Liver (tissue), 9 donors: ENCODE data around the gene KLHL12. TPM values are rescaled to one million over a fixed set of nuclear protein-coding genes. Genes with fewer than 3 reads are reported as not detected.
A peak's percentile ranks its signal among the peaks of the same experiment; 100 is the strongest.
"Not testable (repeated sequence)": the region's sequence is repeated elsewhere in the genome, so short reads cannot be mapped to it uniquely, and the experiment has no call there.

Source experiments
- DNase-seq: peaks from one replicate; pipeline ENCODE4 v3.0.0-alpha.2; 2017; ENCODE audit warnings: low spot score
- H3K27ac ChIP-seq, 2 donors: one replicate each; pipeline ENCODE4 v1.7.0; 2013; ENCODE audit warnings: inconsistent platforms in 2 of 2, low read length in 2 of 2, control low read depth in 1 of 2, low read depth in 1 of 2, mild to moderate bottlenecking in 1 of 2
- H3K27me3 ChIP-seq, 4 donors: one replicate each; pipeline versions ENCODE4 v1.6.1 to v1.7.0; 2013; ENCODE audit warnings: low read length in 3 of 4, inconsistent platforms in 1 of 4, mild to moderate bottlenecking in 1 of 4, moderate library complexity in 1 of 4; ENCODE audit not compliant: control insufficient read depth in 4 of 4, insufficient read depth in 4 of 4
- H3K36me3 ChIP-seq, 4 donors: one replicate each; pipeline versions ENCODE4 v1.6.1 to v1.7.0; 2013; ENCODE audit warnings: low read length in 3 of 4, mild to moderate bottlenecking in 3 of 4, low read depth in 1 of 4, moderate library complexity in 1 of 4; ENCODE audit not compliant: control insufficient read depth in 4 of 4, insufficient read depth in 3 of 4
- H3K4me1 ChIP-seq, 4 donors: one replicate each; pipeline versions ENCODE4 v1.6.1 to v1.7.0; 2013; ENCODE audit warnings: low read length in 3 of 4, mild to moderate bottlenecking in 3 of 4, moderate library complexity in 1 of 4; ENCODE audit not compliant: control insufficient read depth in 4 of 4, insufficient read depth in 4 of 4
- H3K4me3 ChIP-seq, 3 donors: one replicate each; pipeline versions ENCODE4 v1.6.1 to v1.7.0; 2013; ENCODE audit warnings: low read length in 3 of 3, control low read depth in 1 of 3, low read depth in 1 of 3, mild to moderate bottlenecking in 1 of 3
- H3K9ac ChIP-seq, 2 donors: one replicate each; pipeline ENCODE4 v1.7.0; 2013; ENCODE audit warnings: low read length in 2 of 2, mild to moderate bottlenecking in 2 of 2, moderate library complexity in 2 of 2, control low read depth in 1 of 2, low read depth in 1 of 2
- H3K9me3 ChIP-seq, 4 donors: one replicate each; pipeline versions ENCODE4 v1.6.1 to v1.7.0; 2013; ENCODE audit warnings: low read length in 3 of 4; ENCODE audit not compliant: control insufficient read depth in 4 of 4
- ATF3 ChIP-seq: IDR thresholded peaks from 2 replicates; pipeline ENCODE4 v1.6.1; 2016; ENCODE audit warnings: antibody characterized with exemption
- EGR1 ChIP-seq, 2 donors: IDR thresholded peaks; 2 replicates each; pipeline ENCODE4 v1.6.1; 2016 to 2018; ENCODE audit warnings: antibody characterized with exemption in 2 of 2, low read depth in 2 of 2
- FOXA1 ChIP-seq: IDR thresholded peaks from 2 replicates; pipeline ENCODE4 v1.6.1; 2016; ENCODE audit warnings: antibody characterized with exemption
- FOXA2 ChIP-seq: IDR thresholded peaks from 2 replicates; pipeline ENCODE4 v1.6.1; 2016; ENCODE audit warnings: antibody characterized with exemption
- NR2F2 ChIP-seq: IDR thresholded peaks from 2 replicates; pipeline ENCODE4 v1.6.1; 2016; ENCODE audit warnings: antibody characterized with exemption
- RAD21 ChIP-seq, 2 donors: IDR thresholded peaks; 2 replicates each; pipeline ENCODE4 v1.6.1; 2016; ENCODE audit warnings: antibody characterized with exemption in 2 of 2, mild to moderate bottlenecking in 2 of 2
- REST ChIP-seq: IDR thresholded peaks from 2 replicates; pipeline ENCODE4 v1.6.1; 2016; ENCODE audit warnings: antibody characterized with exemption, mild to moderate bottlenecking
- SP1 ChIP-seq: IDR thresholded peaks from 2 replicates; pipeline ENCODE4 v1.6.1; 2018; ENCODE audit warnings: antibody characterized with exemption, mild to moderate bottlenecking
- TAF1 ChIP-seq: conservative IDR thresholded peaks from 2 replicates; pipeline ENCODE4 v1.6.1; 2016; ENCODE audit warnings: antibody characterized with exemption, mild to moderate bottlenecking
- YY1 ChIP-seq: IDR thresholded peaks from 2 replicates; pipeline ENCODE4 v1.6.1; 2016; ENCODE audit warnings: antibody characterized with exemption, mild to moderate bottlenecking
- ZBTB33 ChIP-seq: IDR thresholded peaks from 2 replicates; pipeline ENCODE4 v1.6.1; 2016; ENCODE audit warnings: antibody characterized with exemption
- WGBS: extraction: QIAGEN DNeasy Blood & Tissue Kit; methylation state at CpG from one replicate; pipeline ENCODE4 v1.1.7; 2013; 5-methylcytosine and 5-hydroxymethylcytosine counted together
- polyA plus RNA-seq, 2 donors: library from polyadenylated mRNA; stranded (reverse) in 1 of 2; unstranded in 1 of 2; fragments of 200-250 nt in 1 of 2; fragments of >200 nt in 1 of 2; fragmentation: Nextera tagmentation in 1 of 2; extraction: Ambion mirVana in 1 of 2; gene quantifications; one replicate each; pipeline versions ENCODE4 v1.2.1 to v1.2.3, GENCODE V29; 2013 to 2015
- total RNA-seq, 2 donors: library from RNA; depleted of rRNA; stranded (reverse); fragments of >200 nt; gene quantifications; one replicate each; pipeline ENCODE4 v1.2.3, GENCODE V29; 2014
- donor health status: healthy.
- donor health status: healthy.
- donor health status: healthy.
- donor health status: healthy.
- donor health status: healthy.

The KLHL12 gene
- total and polyA plus RNA-seq, 4 donors, result 7.2 to 17.5 (median 10.4) TPM

- no peak for TF ChIP-seq REST
- TF ChIP-seq EGR1 (IDR thresholded peaks at IDR 0.05; ENCODE audit: low read depth in 2 of 2), result no peak
- no peak for TF ChIP-seq NR2F2
- TF ChIP-seq FOXA2, result no peak
- TF ChIP-seq FOXA1, result no peak
- TF ChIP-seq TAF1, result no peak
- no peak for TF ChIP-seq ATF3
- no peak for TF ChIP-seq SP1
These were observed 11.4 kb upstream of the KLHL12 start (continued) for GRCh38 chr1:202938287-202938925.

GRCh38 chr1:202936409-202936808, 9.4 kb upstream of the KLHL12 start:
- H3K27me3 ChIP-seq, H3K4me3 ChIP-seq, DNase-seq, H3K9ac ChIP-seq, H3K9me3 ChIP-seq, H3K4me1 ChIP-seq, H3K27ac ChIP-seq: not testable (repeated sequence)
- 94% methylated on average over 2 of the region's 6 CpGs for WGBS
- H3K36me3 ChIP-seq, result peaks cover 5 to 15% (median 9%) of the 10 kb centered on the region in 4 donors

GRCh38 chr1:202935844-202936243, 8.8 kb upstream of the KLHL12 start:
- TF ChIP-seq FOXA2, result no peak
- no peaks in the 10 kb centered on the region for H3K4me1 ChIP-seq
- H3K36me3 ChIP-seq, result peaks cover under 1 to 10% (median 3%) of the 10 kb centered on the region in 4 donors
- no peaks in the 10 kb centered on the region for H3K9me3 ChIP-seq
- no peak overlapping the region for H3K4me3 ChIP-seq
- H3K27me3 ChIP-seq, result no peaks in the 10 kb centered on the region
- no peak for DNase-seq
- H3K9ac ChIP-seq, result no peak overlapping the region
- H3K27ac ChIP-seq, result no peak overlapping the region
- 54% methylated on average over 3 of the region's 3 CpGs for WGBS

- no peaks in the 10 kb centered on the region for H3K27me3 ChIP-seq
- H3K4me3 ChIP-seq, result no peak overlapping the region
- TF ChIP-seq ZBTB33 (no peak), YY1 (no peak), RAD21 (IDR thresholded peaks at IDR 0.05) (no peak), NR2F2 (no peak), REST (peak; percentile 31), SP1 (no peak), TAF1 (no peak)
- peaks cover 0 to 4% (median 0%) of the 10 kb centered on the region in 4 donors for H3K36me3 ChIP-seq
- 87% methylated on average over 3 of the region's 3 CpGs for WGBS
- H3K9me3 ChIP-seq, result no peaks in the 10 kb centered on the region
- no peaks in the 10 kb centered on the region for H3K4me1 ChIP-seq
- no peak for DNase-seq
- no peak overlapping the region for H3K9ac ChIP-seq
- no peak overlapping the region for H3K27ac ChIP-seq
These were observed 7.7 kb upstream of the KLHL12 start for GRCh38 chr1:202934755-202935154.
